Frontal cortex (tissue), 4 donors: ENCODE results near the gene MRPL28. TPM values are rescaled to one million over a fixed set of nuclear protein-coding genes. Genes with fewer than 3 reads are reported as not detected.

ENCODE experiments used
- DNase-seq, 2 donors: peaks; one replicate each; pipeline ENCODE4 v3.0.0; 2012; ENCODE audit warnings: low spot score in 2 of 2
- FAIRE-seq: peaks from 2 replicates; lab custom pipeline; 2012; peaks lifted over from hg19 to GRCh38; lab: Jason Lieb, UNC
- total RNA-seq: library from RNA; depleted of rRNA; stranded (reverse); fragments of >200 nt; gene quantifications from one replicate; pipeline ENCODE4 v1.2.3, GENCODE V29; 2014
- donor health status: control.
- donor health status: control.
- donor health status: control.

Gene MRPL28
- total RNA-seq, 1 donor from 2014 or later = 44.8 TPM

DNA sequence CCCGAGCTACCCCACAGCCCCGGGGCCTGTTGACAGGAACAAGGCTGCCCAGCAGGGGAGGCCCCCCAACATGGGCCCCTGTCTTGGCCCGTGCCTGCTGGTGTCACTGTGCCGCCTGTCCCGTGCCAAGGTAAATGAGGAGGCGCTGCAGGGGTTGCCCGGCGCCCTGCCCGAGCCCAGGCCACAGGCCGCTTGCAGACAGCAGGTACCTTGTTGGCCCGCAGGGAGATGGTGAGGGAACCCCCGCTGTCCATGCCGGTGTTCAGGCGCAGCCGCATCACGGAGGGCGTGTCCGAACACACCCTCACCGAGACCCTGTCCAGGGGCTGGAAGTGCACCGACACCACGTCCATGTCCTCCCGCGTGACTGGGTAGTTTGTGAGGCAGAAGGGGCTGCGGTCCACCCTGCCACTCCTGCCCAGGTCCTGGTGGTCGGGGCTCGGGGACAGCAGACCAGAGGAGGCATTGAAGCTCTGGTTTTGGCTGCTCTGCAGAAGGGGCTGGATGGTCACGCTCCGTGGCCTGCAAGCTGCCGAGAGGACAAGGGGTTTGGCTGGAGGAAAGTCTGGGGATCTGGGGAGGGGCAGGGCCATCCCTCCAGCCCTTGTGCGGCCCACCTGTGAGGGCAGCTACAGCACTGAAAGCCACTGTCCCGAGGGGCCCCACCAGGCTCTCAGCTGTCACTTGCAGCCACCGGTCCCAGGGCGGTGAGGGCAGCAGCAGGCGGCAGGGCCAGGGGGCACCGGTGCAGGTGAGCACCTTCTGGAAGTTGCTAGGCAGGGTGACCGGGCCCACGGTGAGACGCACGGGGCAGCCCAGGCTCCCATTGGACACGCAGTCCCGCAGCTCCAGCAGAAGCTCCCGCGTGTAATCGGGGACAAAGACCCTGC is 5.8 kb upstream of the MRPL28 start:
- FAIRE-seq = no peak
- DNase-seq = no peak

DNA sequence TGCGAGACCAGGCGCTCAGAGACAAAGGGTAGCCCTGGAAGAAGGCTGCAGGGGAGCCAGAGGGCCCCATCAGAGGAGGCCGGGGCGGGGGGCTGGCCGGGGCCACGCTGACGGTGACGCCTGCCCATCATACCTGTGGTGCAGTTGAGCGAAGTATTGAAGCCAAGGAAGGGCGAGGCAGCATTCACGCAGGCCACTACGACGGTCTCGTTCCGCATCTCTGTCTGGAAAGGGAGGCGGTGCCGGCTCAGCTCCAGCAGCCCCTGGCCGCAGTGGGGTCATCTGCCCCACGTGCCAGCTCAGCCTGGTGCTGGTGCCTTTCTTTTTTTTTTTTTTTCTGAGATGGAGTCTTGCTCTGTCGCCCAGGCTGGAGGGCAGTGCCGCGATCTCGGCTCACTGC is 4.9 kb upstream of the MRPL28 start:
- DNase-seq (no peak), FAIRE-seq (no peak)

- FAIRE-seq (no peak), DNase-seq (no peak)
Measured at GRCh38 chr16:374616-374926, 4.2 kb upstream of the MRPL28 start.

DNA sequence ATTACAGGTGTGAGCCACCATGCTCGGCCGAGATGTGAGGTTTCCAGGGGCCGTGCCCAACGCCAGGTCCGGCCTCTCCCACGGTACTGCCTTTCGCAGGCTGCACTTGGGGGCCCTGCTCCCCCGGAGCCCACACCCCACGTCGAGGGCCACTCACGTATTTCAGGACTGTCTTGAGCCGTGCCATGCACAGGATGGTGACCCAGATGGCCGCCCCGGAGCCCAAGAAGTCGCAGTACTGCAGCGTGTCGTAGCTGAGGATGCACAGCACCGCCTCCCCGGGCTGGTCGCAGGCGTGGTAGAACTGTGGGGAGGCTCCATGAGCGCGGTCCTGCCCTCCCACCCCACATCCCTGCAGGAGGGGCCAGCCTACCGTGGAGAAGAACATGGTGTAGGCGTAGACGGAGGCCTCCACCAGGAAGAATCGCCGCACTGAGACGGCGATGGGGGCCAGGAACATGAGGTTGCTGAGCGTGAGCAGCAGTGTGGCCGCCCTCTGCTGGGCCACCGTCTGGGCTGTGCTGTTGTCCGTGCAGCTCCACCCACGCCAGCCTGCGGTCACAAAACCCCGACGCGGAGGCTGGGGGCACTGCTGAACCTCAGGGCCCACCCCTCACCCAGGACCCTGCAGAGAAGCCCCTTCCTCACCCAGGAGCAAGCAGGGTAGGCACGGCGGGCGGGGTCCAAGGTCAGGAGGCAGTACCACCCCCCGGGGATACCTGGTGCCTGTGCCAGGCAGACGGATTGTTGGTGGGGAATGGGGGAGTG is 3.7 kb upstream of the MRPL28 start:
- no peak for DNase-seq

GRCh38 chr16:373020-373598 is 2.8 kb upstream of the MRPL28 start:
- no peak for DNase-seq
- no peak for FAIRE-seq

More for the DNA sequence above, 3.7 kb upstream of the MRPL28 start:
- no peak for FAIRE-seq

- no peak for DNase-seq
- FAIRE-seq = no peak
Measured at GRCh38 chr16:372302-372983, 2.1 kb upstream of the MRPL28 start.

DNA sequence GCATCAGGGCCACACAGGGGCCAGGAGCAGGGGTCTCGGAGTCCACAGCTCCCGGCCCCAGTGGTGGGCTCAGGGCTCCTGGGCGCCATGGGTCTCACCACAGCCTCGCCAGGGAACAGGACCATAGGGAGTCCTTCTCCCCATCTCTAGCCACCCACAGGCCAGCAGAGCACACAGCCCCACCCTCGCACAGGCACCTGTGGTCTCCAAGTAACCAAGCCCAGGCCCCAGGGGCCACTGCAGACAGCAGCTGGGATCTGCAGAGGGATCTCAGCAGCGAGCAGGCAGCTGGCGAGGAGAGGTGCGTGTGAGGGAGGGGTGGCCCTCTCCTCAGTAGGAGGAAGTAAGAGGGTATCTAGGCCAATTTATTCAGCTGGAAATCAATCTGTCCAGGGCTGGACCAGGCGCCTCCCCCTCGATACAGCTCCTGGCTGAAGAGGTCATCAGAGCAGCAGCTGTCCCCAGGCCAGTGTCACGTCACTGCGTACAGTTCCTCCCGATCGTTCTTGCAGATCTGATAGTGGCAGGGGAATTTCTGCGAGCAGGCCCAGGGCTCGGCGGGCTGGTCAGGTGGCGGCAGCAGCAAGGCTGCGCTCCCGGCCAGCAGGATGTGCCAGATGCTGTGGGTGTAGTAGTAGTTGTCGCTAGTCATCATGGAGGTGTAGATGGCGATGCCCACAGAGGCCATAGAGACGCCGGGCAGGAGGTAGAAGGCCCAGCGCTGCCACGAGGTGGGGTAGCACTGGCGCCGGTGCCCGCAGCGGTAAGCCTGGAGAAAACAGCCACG is 1.4 kb upstream of the MRPL28 start:
- FAIRE-seq (no peak), DNase-seq (no peak)

DNA sequence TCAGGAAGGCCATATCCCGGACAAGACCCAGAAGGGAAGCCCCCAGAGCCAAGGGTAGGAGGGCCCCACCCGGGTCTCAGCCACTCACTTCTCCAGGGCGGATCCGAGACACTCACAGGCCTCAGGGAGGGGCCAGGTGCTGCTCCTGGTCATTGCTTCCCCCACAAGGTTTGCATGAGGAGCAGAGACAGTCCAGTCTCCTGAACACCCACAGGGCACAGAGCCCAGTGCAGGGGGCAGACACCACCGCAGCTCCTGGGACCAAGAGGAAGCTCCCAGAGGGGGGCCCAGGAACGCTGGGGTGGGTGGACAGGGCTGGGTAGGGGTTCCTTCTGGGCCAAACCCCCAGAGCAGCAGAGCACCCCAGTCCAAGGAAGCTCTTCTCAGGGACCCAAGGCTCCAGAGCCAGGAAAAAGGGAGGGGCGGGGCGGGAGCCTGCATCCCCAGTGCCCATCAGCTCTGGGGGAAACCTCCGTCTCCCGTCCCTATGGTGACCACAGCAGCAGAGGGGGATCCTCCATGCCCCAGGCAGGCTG is 709 bp upstream of the MRPL28 start:
- FAIRE-seq (no peak), DNase-seq (no peak)

DNA sequence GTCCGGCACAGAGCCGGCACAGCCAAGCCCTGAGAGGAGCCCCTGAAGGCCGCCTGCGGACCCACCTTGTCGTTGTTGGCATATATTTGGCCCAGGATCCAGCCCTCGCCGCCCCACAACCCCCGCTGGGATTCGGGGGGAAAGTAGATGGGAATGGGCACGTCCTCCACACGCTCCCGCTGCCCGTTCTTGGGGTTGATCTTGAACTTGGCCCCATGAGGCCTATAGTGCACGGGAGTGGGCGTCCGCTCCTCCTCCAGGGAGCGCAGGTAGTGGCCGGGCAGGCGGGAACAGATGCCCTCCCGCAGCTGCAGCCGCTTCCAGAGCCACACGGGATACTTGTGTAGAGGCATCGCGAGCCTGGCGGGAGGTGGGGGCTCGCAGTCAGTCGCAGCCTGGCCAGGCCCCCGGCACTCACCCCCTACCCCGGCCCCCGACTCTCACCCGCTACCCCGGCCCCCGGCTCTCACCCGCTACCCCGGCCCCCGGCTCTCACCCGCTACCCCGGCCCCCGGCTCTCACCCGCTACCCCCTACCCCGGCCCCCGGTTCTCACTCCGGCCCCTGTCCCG is 387 bp downstream of the MRPL28 start:
- DNase-seq = peak in 1 of 2 donors; percentile 56
- FAIRE-seq = no peak

DNA sequence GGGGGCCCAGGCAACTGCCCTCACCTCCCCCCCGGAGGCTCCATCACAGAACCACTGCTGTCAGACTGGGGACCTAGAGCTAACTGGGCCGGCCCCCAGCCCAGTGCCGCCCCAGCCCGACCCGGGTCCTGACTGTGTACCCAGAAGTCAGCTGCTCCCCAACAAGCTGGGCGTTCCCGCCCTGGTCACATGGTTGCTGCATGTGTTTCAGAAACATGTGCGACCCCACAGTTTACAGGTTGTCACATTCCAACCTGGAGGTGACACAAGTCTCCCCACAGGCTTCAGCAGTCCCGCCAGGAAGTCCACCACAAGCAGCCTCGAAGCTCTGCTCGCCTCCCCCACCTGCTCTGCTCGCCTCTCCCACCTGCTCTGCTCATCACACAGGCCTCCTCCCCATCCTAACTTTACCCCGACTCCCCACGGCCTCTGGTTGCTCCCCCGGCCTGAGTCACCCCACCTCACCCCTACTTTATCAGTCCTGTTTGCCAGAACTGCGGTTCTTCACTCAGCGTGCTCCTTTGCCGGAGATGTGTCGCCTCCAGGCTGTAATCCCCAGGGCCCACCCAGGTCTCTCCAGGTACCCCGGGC is 968 bp downstream of the MRPL28 start:
- DNase-seq (no peak), FAIRE-seq (no peak)

- DNase-seq (no peak), FAIRE-seq (no peak)
Measured at GRCh38 chr16:368388-369158, 1.8 kb downstream of the MRPL28 start.

GRCh38 chr16:367333-367903 is 2.9 kb downstream of the MRPL28 start:
- DNase-seq (no peak), FAIRE-seq (no peak)

DNA sequence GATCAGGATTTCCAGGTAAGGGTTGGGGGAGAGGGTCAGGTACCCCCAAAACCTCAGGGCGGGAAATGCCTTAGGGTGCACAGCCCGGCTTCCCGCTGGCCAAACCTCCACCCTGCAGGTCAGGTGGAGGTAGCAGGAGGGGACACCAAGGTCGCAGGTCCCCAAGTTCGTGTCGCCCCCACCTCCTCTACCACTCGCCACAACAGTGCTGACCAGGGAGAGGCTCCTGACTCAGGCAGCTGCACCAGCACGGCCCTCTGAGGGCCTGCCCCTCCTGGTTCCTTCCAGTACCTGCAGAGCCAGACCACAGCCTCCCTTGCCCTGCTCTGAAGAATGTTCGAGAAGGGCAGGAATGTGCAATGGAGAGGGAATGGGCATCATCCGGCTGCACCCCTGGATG is 3.9 kb downstream of the MRPL28 start:
- FAIRE-seq = no peak
- DNase-seq = no peak

DNA sequence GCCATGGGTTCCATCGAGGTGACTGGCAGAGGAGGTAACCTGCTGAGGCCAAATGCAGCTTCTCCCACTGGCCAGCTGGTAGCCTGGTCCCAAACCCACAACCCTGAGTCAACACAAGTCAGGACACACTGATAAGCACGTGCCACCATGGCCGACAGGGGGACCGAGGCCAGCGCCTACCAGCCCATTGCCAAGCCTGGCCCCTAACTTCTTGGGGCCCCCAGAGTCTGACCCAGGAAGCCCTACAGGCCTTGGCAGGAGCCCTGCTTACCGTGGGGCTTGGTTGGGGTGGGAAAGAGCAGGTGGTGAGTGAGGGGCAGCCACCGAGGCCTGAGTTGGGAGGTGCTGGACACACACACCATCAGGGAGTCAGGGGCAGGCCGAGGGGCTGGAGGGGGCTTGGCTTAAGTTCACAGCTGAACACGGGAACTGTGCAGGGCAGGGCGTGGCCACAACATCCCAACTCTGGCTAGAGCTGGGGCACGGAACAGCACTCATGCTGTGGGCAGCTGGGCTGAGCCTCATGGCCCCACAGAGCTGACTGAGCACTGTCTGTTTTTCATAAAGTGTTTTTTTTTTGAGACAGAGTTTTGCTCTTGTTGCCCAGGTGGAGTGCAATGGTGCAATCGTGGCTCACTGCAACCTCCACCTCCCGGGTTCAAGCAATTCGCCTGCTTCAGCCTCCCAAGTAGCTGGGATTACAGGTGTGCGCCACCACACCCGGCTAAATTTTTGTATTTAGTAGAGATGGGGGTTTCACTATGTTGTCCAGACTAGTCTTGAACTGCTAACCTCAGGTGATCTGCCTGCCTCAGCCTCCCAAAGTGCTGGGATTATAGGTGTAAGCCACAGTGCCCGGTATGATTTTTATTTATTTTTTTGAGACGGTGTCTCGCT is 5.5 kb downstream of the MRPL28 start:
- DNase-seq (no peak), FAIRE-seq (no peak)

DNA sequence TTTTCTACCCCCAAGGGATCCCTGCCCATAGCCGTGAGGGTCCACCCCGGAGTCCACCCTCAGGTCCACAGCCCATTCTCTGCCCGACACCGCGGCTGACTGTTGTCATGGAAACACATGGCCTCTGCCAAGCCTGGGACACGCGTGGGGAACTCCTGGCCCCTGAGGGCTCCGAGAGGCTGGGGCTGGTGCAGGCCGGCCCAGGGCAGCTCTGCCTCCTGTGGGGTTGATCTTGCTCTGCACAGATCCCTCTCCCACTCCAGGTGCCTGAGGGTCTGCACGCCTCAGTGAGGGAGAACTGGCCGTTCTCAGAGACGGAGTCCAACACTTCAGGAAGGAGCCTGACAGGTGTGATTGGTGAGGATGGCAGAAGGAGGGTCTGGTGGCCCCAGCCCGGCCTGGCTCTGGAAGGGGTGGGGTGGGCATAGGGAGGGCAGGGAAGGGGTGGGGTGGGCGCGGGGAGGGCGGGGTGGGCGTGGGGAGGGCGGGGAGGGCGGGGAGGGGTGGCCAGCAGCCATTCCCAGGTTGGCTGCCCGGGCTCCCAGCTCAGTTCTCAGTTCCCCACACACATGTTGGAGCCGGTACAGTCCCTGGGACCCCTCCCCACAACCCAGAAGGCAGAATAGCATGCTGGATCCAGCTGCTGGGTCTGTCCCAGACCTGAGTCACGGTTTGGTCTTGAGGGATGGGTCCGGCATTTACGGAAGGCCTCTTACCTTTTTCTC is 6.4 kb downstream of the MRPL28 start:
- DNase-seq (no peak), FAIRE-seq (no peak)
